Adrenal gland (tissue), 12 donors: ENCODE measurements around the gene HS3ST5. TPM values are rescaled to one million over a fixed set of nuclear protein-coding genes. Genes with fewer than 3 reads are reported as not detected.

Experiments used
- DNase-seq, 7 donors: peaks; one replicate each; pipeline ENCODE4 v3.0.0-alpha.2; 2019 to 2020
- H3K27ac ChIP-seq, 5 donors: fragments of 200-600 bp; sonication (generic) in 4 of 5; 1 replicate in 3 of 5; 2 replicates in 2 of 5; pipeline versions ENCODE4 v1.5.1 to v1.8.0; 2016 to 2020; ENCODE audit warnings: mild to moderate bottlenecking in 1 of 5
- H3K27me3 ChIP-seq: fragments of 200-600 bp; 2 replicates; pipeline ENCODE4 v1.8.0; 2021
- H3K36me3 ChIP-seq, 2 donors: fragments of 200-600 bp; replicated peaks in 1 of 2; 1 replicate in 1 of 2; 2 replicates in 1 of 2; pipeline versions ENCODE4 v1.5.1 to v1.8.0; 2018 to 2022
- H3K4me1 ChIP-seq, 2 donors: fragments of 200-600 bp; replicated peaks in 1 of 2; 1 replicate in 1 of 2; 2 replicates in 1 of 2; pipeline versions ENCODE4 v1.5.1 to v1.8.0; 2018 to 2021
- H3K4me3 ChIP-seq, 4 donors: fragments of 200-600 bp; sonication (generic) in 3 of 4; one replicate each; pipeline ENCODE4 v1.5.1; 2016 to 2018
- H3K9me3 ChIP-seq, 3 donors: fragments of 200-600 bp; sonication (generic) in 1 of 3; replicated peaks in 1 of 3; 1 replicate in 2 of 3; 2 replicates in 1 of 3; pipeline versions ENCODE4 v1.5.1 to v1.8.0; 2016 to 2021
- CTCF ChIP-seq, 6 experiments: fragments of 450-650 bp in 4 of 6; fragments of 200-600 bp in 2 of 6; sonication (generic) in 1 of 6; IDR thresholded peaks; 1 replicate in 5 of 6; 2 replicates in 1 of 6; pipeline versions ENCODE4 v1.5.1 to v1.8.0; 2016 to 2021; ENCODE audit warnings: antibody characterized with exemption in 6 of 6, mild to moderate bottlenecking in 2 of 6, moderate library complexity in 1 of 6
- POLR2A ChIP-seq, 2 donors: fragments of 450-650 bp; IDR thresholded peaks; one replicate each; pipeline ENCODE4 v1.6.1; 2017; ENCODE audit warnings: antibody characterized with exemption in 2 of 2, mild to moderate bottlenecking in 2 of 2, moderate library complexity in 1 of 2
- WGBS, 4 donors: extraction: QIAGEN DNeasy Blood & Tissue Kit in 2 of 4; methylation state at CpG; one replicate each; pipeline versions ENCODE4 v1.1.5 to v1.1.7; 2013 to 2017; 5-methylcytosine and 5-hydroxymethylcytosine counted together
- intact Hi-C, 2 donors: fragments of 100-400 bp; cut with DNase I; formaldehyde crosslinking; loops; one replicate each; pipeline versions ENCODE4 v1.14.1 to v1.15.0; 2022 to 2023
- polyA plus RNA-seq, 3 donors: library from polyadenylated mRNA; stranded (reverse); fragments of 200-250 nt in 2 of 3; fragments of 350-450 nt in 1 of 3; fragmentation: Illumina TruSeq in 1 of 3; extraction: RNeasy Lipid Tissue Mini Kit (QIAGEN cat#74804) in 1 of 3; gene quantifications; one replicate each; pipeline ENCODE4 v1.2.3, GENCODE V29; 2013 to 2014
- total RNA-seq, 9 donors: library from RNA; depleted of rRNA in 4 of 9; stranded (reverse); fragments of >200 nt in 4 of 9; fragments of 120-200 nt in 1 of 9; fragmentation: NEBNext Ultra II Directional in 1 of 9; extraction: Animal tissue kit (Norgen Biotek cat#: 25700) in 1 of 9; gene quantifications; one replicate each; pipeline versions ENCODE4 v1.1.0 to v1.2.4, GENCODE V29; 2013 to 2023
- donor health status: healthy with polysubstance abuse.
- donor health status: Bipolar disorder and iron deficiency.
- donor health status: DM: yes; HTN: yes; CAD: no.
- donor health status: DM: no; HTN: no; CAD: no.
- donor health status: DM: no; HTN: no; CAD: no.
- donor health status: DM: yes; HTN: yes; CAD: no.

Gene HS3ST5
- total and polyA plus RNA-seq, 12 donors, result 0.04 to 0.78 (median 0.24) TPM; not detected in 5

- TF ChIP-seq CTCF (IDR thresholded peaks at IDR 0.05), result no peak
- TF ChIP-seq POLR2A (IDR thresholded peaks at IDR 0.05), result no peak
- no peak overlapping the region for H3K27ac ChIP-seq
- intact Hi-C loops, result no loop called here
- no peak for DNase-seq
- no peaks in the 10 kb centered on the region for H3K9me3 ChIP-seq
- H3K4me1 ChIP-seq, result no peaks in the 10 kb centered on the region
- no peaks in the 10 kb centered on the region for H3K36me3 ChIP-seq
- H3K4me3 ChIP-seq, result no peak overlapping the region
- no peaks in the 10 kb centered on the region for H3K27me3 ChIP-seq
These were observed 12.5 kb upstream of the HS3ST5 start for GRCh38 chr6:114355300-114355699.

GRCh38 chr6:114354482-114354881, 11.7 kb upstream of the HS3ST5 start:
- intact Hi-C loops, result no loop called here
- no peaks in the 10 kb centered on the region for H3K9me3 ChIP-seq
- no peak overlapping the region for H3K27ac ChIP-seq
- no peaks in the 10 kb centered on the region for H3K4me1 ChIP-seq
- DNase-seq, result no peak
- H3K27me3 ChIP-seq, result no peaks in the 10 kb centered on the region
- H3K36me3 ChIP-seq, result no peaks in the 10 kb centered on the region
- no peak for TF ChIP-seq CTCF (IDR thresholded peaks at IDR 0.05)
- TF ChIP-seq POLR2A (IDR thresholded peaks at IDR 0.05), result no peak
- 82 to 88% (median 87%) methylated on average over 2 of the region's 2 CpGs for WGBS, 4 donors
- H3K4me3 ChIP-seq, result no peak overlapping the region

- WGBS, 4 donors, result 80 to 90% (median 83%) methylated on average over 4 of the region's 4 CpGs
- no peak for TF ChIP-seq CTCF (IDR thresholded peaks at IDR 0.05)
- no peak for TF ChIP-seq POLR2A (IDR thresholded peaks at IDR 0.05)
- intact Hi-C loops, result no loop called here
- Histone ChIP-seq H3K36me3 (no peaks in the 10 kb centered on the region), H3K27ac (no peak overlapping the region), H3K4me3 (no peak overlapping the region), H3K9me3 (no peaks in the 10 kb centered on the region), H3K27me3 (peaks cover 18% of the 10 kb centered on the region), H3K4me1 (peaks cover 0 to 9% of the 10 kb centered on the region in 2 donors)
- no peak for DNase-seq
These were observed 3.6 kb upstream of the HS3ST5 start for GRCh38 chr6:114346451-114346850.

- Histone ChIP-seq H3K9me3 (no peaks in the 10 kb centered on the region), H3K27ac (no peak overlapping the region), H3K4me1 (peaks cover 0 to 9% of the 10 kb centered on the region in 2 donors), H3K27me3 (peaks cover 18% of the 10 kb centered on the region), H3K4me3 (no peak overlapping the region), H3K36me3 (no peaks in the 10 kb centered on the region)
- no peak for DNase-seq
- intact Hi-C loops, result no loop called here
- no peak for TF ChIP-seq CTCF (IDR thresholded peaks at IDR 0.05)
- TF ChIP-seq POLR2A (IDR thresholded peaks at IDR 0.05), result no peak
- 69 to 89% (median 86%) methylated on average over 1 of the region's 1 CpG for WGBS, 4 donors
These were observed 2.1 kb upstream of the HS3ST5 start for GRCh38 chr6:114344971-114345275.
